ENCODE data around the gene ROPN1B. TPM values are rescaled to one million over a fixed set of nuclear protein-coding genes. Genes with fewer than 3 reads are reported as not detected.

ROPN1B gene
- total RNA-seq, 1 experiment from 2014 or later: 0.83 TPM

- no peak for DNase-seq (ENCODE audit: low spot score)
Observed at GRCh38 chr3:126026761-126027160, 57.8 kb downstream of the ROPN1B start.

- no peak for DNase-seq (ENCODE audit: low spot score)
Observed at GRCh38 chr3:126028096-126028495, 59.1 kb downstream of the ROPN1B start.

- no peak for DNase-seq (ENCODE audit: low spot score)
Observed at GRCh38 chr3:126029241-126029640, 60.3 kb downstream of the ROPN1B start.

GRCh38 chr3:126030455-126030854 lies 61.5 kb downstream of the ROPN1B start:
- DNase-seq (ENCODE audit: low spot score): no peak

GRCh38 chr3:126031981-126032471 lies 63.0 kb downstream of the ROPN1B start:
- no peak for DNase-seq (ENCODE audit: low spot score)

Other genes with a start within 250 kb of the ROPN1B start
- gene SLC41A3, start 114.9 kb downstream of the ROPN1B start, total RNA-seq (2014; rRNA removed; shearing (Covaris generic)): 34.5 and 43.6 TPM in 2 replicates
- gene ALDH1L1, start 211.4 kb downstream of the ROPN1B start, total RNA-seq (2014; rRNA removed; shearing (Covaris generic)): 4.6 and 7.0 TPM in 2 replicates